ENCODE measurements around the gene SH2D1B. TPM values are rescaled to one million over a fixed set of nuclear protein-coding genes. Genes with fewer than 3 reads are reported as not detected.

SH2D1B gene
- total and polyA plus RNA-seq, 9 of the 15 experiments (the other 6 are each of a cell fraction or from before 2014, with no cell fraction given), result 5.6 to 19.6 (median 9.7) TPM

DNA sequence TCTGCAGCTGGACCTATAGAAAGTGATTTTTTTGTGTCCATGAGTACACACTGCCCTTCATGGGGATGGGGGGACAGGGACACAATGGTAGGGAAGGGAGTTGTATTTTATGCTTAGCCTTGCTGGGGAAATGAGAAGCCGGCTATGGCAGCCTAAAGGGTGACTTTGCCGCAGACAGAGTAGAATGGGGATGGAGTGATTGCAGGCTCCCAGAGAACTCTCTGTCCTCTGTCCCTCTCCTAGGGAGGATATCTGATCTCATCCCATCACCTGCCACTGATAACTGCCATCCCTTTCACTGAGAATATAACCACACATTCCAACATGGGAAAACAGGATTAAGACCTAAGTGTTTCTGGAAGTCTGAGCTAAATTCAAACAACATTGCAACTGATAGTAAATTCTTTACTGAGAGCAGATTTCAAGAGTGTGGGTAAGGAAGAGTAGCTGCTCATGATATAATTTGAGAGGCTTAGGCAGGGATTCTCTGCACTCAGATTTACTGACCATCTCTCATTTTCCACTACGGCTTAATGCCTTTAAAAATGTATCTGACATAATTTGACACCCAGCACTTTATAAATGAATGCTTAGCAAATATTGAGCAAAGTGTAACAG lies 13.9 kb downstream of the SH2D1B start (continued):
- TF ChIP-seq GTF2F1 (IDR thresholded peaks at IDR 0.05; ENCODE audit: low read depth, low read length) (no peak), ZNF57 (CRISPR knock-in tag; IDR thresholded peaks at IDR 0.05) (no peak), SIN3A (IDR thresholded peaks at IDR 0.05; ENCODE audit: borderline replicate concordance in 2 of 2, control insufficient read depth in 1 of 2, low read depth in 2 of 2, low read length in 2 of 2) (no peak), KAT2B (IDR thresholded peaks at IDR 0.05; ENCODE audit: low read depth, low read length) (no peak), TCF3 (CRISPR knock-in tag; IDR thresholded peaks at IDR 0.05) (no peak), NR4A1 (CRISPR knock-in tag; IDR thresholded peaks at IDR 0.05) (no peak), NR4A1 (tag; IDR thresholded peaks at IDR 0.05) (no peak), ZBTB40 (IDR thresholded peaks at IDR 0.05) (no peak), ZBTB40 (CRISPR knock-in tag; IDR thresholded peaks at IDR 0.05) (no peak), NFE2L1 (tag; IDR thresholded peaks at IDR 0.05; ENCODE audit: borderline replicate concordance, low read depth) (no peak), CEBPG (CRISPR knock-in tag; IDR thresholded peaks at IDR 0.05) (no peak), CEBPG (tag; conservative IDR thresholded peaks at IDR 0.05 in 1 of 2, IDR thresholded peaks at IDR 0.05 in 1 of 2) (no peak), RNF219 (CRISPR knock-in tag; IDR thresholded peaks at IDR 0.05) (no peak), ZBTB26 (CRISPR knock-in tag; IDR thresholded peaks at IDR 0.05) (no peak), RBM25 (IDR thresholded peaks at IDR 0.05; ENCODE audit: low read depth, low read length, severe bottlenecking) (no peak), BRD9 (IDR thresholded peaks at IDR 0.05; ENCODE audit: low read depth, partially characterized antibody) (no peak)
